T-helper 9 cell (primary cell): ENCODE data around the gene MS4A3.
"Not testable (repeated sequence)": the region's sequence is repeated elsewhere in the genome, so short reads cannot be mapped to it uniquely, and the experiment has no call there.

ENCODE experiments used
- DNase-seq: peaks from one replicate; pipeline ENCODE4 v3.0.0-alpha.2; 2020

Gene MS4A3

GRCh38 chr11:60095477-60096120 lies 39.1 kb downstream of the MS4A3 start:
- no peak for DNase-seq

DNA sequence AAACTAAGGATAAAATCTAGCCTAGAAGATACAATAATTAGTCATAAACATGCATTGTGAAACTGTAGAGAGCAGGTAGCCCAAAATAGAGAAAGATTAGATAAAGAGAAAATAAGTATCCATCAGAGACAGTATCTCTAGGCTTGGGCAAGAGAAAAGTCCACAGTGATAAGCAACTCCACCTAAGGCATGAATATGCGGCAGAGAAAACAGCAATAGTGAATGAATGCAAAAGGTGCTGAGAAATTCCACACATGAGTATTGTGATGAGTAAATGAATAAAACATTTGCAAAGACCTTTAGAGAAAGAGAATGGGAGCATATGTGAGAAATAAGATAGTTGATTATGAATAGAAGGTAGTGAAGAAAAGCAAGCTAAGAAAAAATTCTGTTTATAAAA lies 40.7 kb downstream of the MS4A3 start:
- no peak for DNase-seq

- DNase-seq, result no peak
Observed at GRCh38 chr11:60098508-60098907, 42.0 kb downstream of the MS4A3 start.

DNA sequence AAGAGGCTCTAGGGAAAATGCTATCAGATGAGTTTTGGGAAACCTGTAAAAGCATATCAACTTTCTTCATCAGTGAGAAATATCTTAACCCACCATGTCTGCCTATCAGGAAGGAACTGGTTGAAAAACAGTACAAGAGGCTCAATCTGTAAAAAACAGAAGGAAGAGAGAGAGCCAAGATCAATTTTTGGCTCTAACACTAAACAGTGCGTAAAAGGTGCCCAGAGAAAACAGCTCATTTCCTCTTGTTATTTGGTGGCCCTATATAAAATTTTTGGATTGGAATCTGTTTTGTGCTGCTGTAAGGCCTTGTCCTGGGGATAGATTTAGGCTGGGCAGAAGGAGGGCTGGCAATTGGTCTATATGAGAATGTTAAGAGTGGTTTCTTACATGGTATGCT lies 44.1 kb downstream of the MS4A3 start:
- no peak for DNase-seq

GRCh38 chr11:60101368-60101767 lies 44.9 kb downstream of the MS4A3 start:
- DNase-seq, result not testable (repeated sequence)

DNA sequence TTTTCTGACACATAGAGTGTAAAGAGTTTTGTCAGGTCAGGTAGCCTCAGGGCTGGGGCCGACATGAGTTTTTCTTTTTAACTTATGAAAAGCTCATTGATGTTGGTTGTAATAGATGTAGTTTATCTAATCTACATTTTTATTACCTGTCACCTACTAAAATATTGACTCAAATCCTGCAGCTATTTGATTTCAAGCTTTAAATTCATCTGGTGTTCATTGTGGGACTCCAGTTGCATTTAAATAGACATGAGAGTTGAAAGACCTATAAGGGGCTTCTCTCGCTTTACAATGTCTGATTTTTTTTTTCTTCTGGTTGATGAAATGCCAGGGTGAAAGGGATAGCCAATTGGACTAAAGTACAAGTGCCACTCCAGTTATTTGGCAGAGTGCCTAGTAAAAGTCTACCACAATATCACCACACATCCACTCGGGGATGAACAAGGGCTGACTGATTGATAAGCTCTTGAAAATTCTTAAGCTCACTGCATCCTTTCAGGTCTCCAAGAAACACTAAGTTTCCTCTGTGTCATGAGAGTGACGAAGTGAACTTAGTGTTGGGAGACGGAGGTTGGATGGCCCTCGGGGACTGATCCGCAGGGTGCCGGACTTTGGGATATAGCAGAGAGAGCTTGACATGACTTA lies 48.1 kb downstream of the MS4A3 start:
- DNase-seq, result not testable (repeated sequence)

- DNase-seq, result not testable (repeated sequence)
Observed at GRCh38 chr11:60108631-60109030, 52.2 kb downstream of the MS4A3 start.

GRCh38 chr11:60111793-60112192 lies 55.3 kb downstream of the MS4A3 start:
- DNase-seq, result no peak

- DNase-seq, result no peak
Observed at GRCh38 chr11:60116996-60117790, 60.7 kb downstream of the MS4A3 start.

GRCh38 chr11:60118338-60118737 lies 61.9 kb downstream of the MS4A3 start:
- DNase-seq, result no peak

DNA sequence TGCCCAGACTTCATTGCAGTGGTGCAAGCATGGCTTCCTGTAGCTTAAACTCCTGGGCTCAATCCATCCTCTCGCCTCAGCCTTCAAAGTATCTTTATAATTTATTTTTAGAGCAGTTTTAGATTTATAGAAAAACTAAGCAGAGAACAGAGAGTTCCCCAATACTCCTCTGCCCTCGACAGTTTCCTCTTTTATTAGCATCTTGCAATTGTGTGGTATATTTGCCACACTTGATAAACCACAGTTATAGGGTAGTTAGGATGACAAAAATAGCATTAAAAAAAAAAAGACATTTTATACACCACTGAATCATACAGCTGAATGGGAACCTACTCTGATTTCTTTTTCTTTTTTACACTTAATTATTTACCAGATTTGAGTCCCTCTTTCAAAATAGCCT lies 63.2 kb downstream of the MS4A3 start:
- no peak for DNase-seq
